HUES48 (cell line): Measurements from ENCODE around the gene PRDM11.

ENCODE experiments used
- H3K27ac ChIP-seq: one replicate; pipeline ENCODE4 v1.7.0; 2013; ENCODE audit warnings: low read depth, low read length, inconsistent platforms
- H3K27me3 ChIP-seq: 2 replicates; pipeline ENCODE4 v1.6.1; 2013; ENCODE audit warnings: mild to moderate bottlenecking, low read length; ENCODE audit not compliant: control insufficient read depth, insufficient read depth
- H3K36me3 ChIP-seq: 2 replicates; pipeline ENCODE4 v1.6.1; 2013; ENCODE audit warnings: low read length; ENCODE audit not compliant: control insufficient read depth, insufficient read depth
- H3K4me1 ChIP-seq: 2 replicates; pipeline ENCODE4 v1.6.1; 2013; ENCODE audit warnings: mild to moderate bottlenecking, low read length; ENCODE audit not compliant: control insufficient read depth, insufficient read depth
- H3K4me3 ChIP-seq: 2 replicates; pipeline ENCODE4 v1.5.1; 2013; ENCODE audit warnings: mild to moderate bottlenecking, low read depth, low read length
- H3K9ac ChIP-seq: 2 replicates; pipeline ENCODE4 v1.6.1; 2013; ENCODE audit warnings: mild to moderate bottlenecking, low read depth, low read length, moderate library complexity
- H3K9me3 ChIP-seq: 2 replicates; pipeline ENCODE4 v1.6.1; 2013; ENCODE audit warnings: low read length; ENCODE audit not compliant: control insufficient read depth, insufficient read depth

The PRDM11 gene

GRCh38 chr11:45168366-45169130, 22.1 kb downstream of the PRDM11 start:
- Histone ChIP-seq H3K36me3 (no peaks in the 10 kb centered on the region), H3K4me3 (no peak overlapping the region), H3K27me3 (no peaks in the 10 kb centered on the region), H3K9me3 (no peaks in the 10 kb centered on the region), H3K9ac (no peak overlapping the region), H3K27ac (no peak overlapping the region), H3K4me1 (no peaks in the 10 kb centered on the region)

GRCh38 chr11:45169310-45170072, 23.1 kb downstream of the PRDM11 start:
- Histone ChIP-seq H3K9me3 (no peaks in the 10 kb centered on the region), H3K4me3 (no peak overlapping the region), H3K27me3 (no peaks in the 10 kb centered on the region), H3K36me3 (no peaks in the 10 kb centered on the region), H3K9ac (no peak overlapping the region), H3K4me1 (no peaks in the 10 kb centered on the region), H3K27ac (no peak overlapping the region)

GRCh38 chr11:45170484-45170883, 24.0 kb downstream of the PRDM11 start:
- Histone ChIP-seq H3K9ac (no peak overlapping the region), H3K27ac (no peak overlapping the region), H3K4me3 (no peak overlapping the region), H3K27me3 (no peaks in the 10 kb centered on the region), H3K9me3 (no peaks in the 10 kb centered on the region), H3K4me1 (no peaks in the 10 kb centered on the region), H3K36me3 (no peaks in the 10 kb centered on the region)

GRCh38 chr11:45171550-45171949, 25.1 kb downstream of the PRDM11 start:
- no peaks in the 10 kb centered on the region for H3K9me3 ChIP-seq
- no peak overlapping the region for H3K4me3 ChIP-seq
- H3K27me3 ChIP-seq: no peaks in the 10 kb centered on the region
- no peak overlapping the region for H3K27ac ChIP-seq
- H3K9ac ChIP-seq: no peak overlapping the region
- H3K4me1 ChIP-seq: no peaks in the 10 kb centered on the region
- H3K36me3 ChIP-seq: no peaks in the 10 kb centered on the region

GRCh38 chr11:45173064-45173463, 26.6 kb downstream of the PRDM11 start:
- H3K36me3 ChIP-seq: no peaks in the 10 kb centered on the region
- H3K27me3 ChIP-seq: no peaks in the 10 kb centered on the region
- no peak overlapping the region for H3K4me3 ChIP-seq
- no peaks in the 10 kb centered on the region for H3K4me1 ChIP-seq
- H3K27ac ChIP-seq: no peak overlapping the region
- H3K9me3 ChIP-seq: no peaks in the 10 kb centered on the region
- no peak overlapping the region for H3K9ac ChIP-seq

- Histone ChIP-seq H3K4me1 (no peaks in the 10 kb centered on the region), H3K4me3 (no peak overlapping the region), H3K9ac (no peak overlapping the region), H3K27me3 (no peaks in the 10 kb centered on the region), H3K9me3 (no peaks in the 10 kb centered on the region), H3K27ac (no peak overlapping the region), H3K36me3 (no peaks in the 10 kb centered on the region)
These were observed 27.9 kb downstream of the PRDM11 start for GRCh38 chr11:45174168-45174835.

GRCh38 chr11:45174963-45175362, 28.5 kb downstream of the PRDM11 start:
- Histone ChIP-seq H3K27ac (no peak overlapping the region), H3K9me3 (no peaks in the 10 kb centered on the region), H3K4me1 (peaks cover 3% of the 10 kb centered on the region), H3K36me3 (no peaks in the 10 kb centered on the region), H3K4me3 (no peak overlapping the region), H3K9ac (no peak overlapping the region), H3K27me3 (no peaks in the 10 kb centered on the region; the same call in 1 of the 2 replicates)

- Histone ChIP-seq H3K9me3 (no peaks in the 10 kb centered on the region), H3K9ac (no peak overlapping the region), H3K4me3 (no peak overlapping the region), H3K36me3 (no peaks in the 10 kb centered on the region), H3K27ac (no peak overlapping the region), H3K4me1 (peaks cover 10% of the 10 kb centered on the region), H3K27me3 (no peaks in the 10 kb centered on the region; the same call in 1 of the 2 replicates)
These were observed 30.6 kb downstream of the PRDM11 start for GRCh38 chr11:45176996-45177395.

GRCh38 chr11:45178223-45178622, 31.8 kb downstream of the PRDM11 start:
- H3K9me3 ChIP-seq: no peaks in the 10 kb centered on the region
- H3K4me1 ChIP-seq: peaks cover 10% of the 10 kb centered on the region

GRCh38 chr11:45178890-45179671, 32.6 kb downstream of the PRDM11 start:
- Histone ChIP-seq H3K4me3 (no peak overlapping the region), H3K27me3 (no peaks in the 10 kb centered on the region; the same call in 1 of the 2 replicates), H3K9ac (no peak overlapping the region), H3K36me3 (peaks cover 9% of the 10 kb centered on the region; the same call in 1 of the 2 replicates), H3K27ac (no peak overlapping the region), H3K4me1 (peaks cover 10% of the 10 kb centered on the region), H3K9me3 (no peaks in the 10 kb centered on the region)

More at GRCh38 chr11:45178223-45178622, 31.8 kb downstream of the PRDM11 start:
- H3K27me3 ChIP-seq: no peaks in the 10 kb centered on the region; the same call in 1 of the 2 replicates
- H3K9ac ChIP-seq: no peak overlapping the region
- H3K27ac ChIP-seq: no peak overlapping the region
- no peak overlapping the region for H3K4me3 ChIP-seq
- peaks cover 2% of the 10 kb centered on the region; the same call in 1 of the 2 replicates for H3K36me3 ChIP-seq
